Neural progenitor cell (in vitro differentiated cells): ENCODE results near the gene OVOL2. TPM values are rescaled to one million over a fixed set of nuclear protein-coding genes. Genes with fewer than 3 reads are reported as not detected.

Experiments used
- DNase-seq: peaks from one replicate; pipeline ENCODE4 v3.0.0-alpha.2; 2016; ENCODE audit warnings: low spot score
- H2AFZ ChIP-seq: fragments of 200-600 bp; sonication (generic); replicated peaks from 2 replicates; pipeline ENCODE4 v1.6.1; 2016; ENCODE audit warnings: antibody characterized with exemption
- H3F3A ChIP-seq: fragments of 200-600 bp; sonication (generic); 2 replicates; pipeline ENCODE4 v1.6.1; 2016; ENCODE audit warnings: antibody characterized with exemption, low read depth
- H3K27ac ChIP-seq: fragments of 200-600 bp; sonication (generic); 2 replicates; pipeline ENCODE4 v1.5.1; 2016; ENCODE audit warnings: mild to moderate bottlenecking
- H3K27me3 ChIP-seq: fragments of 200-600 bp; sonication (generic); 2 replicates; pipeline ENCODE4 v1.6.1; 2016; ENCODE audit warnings: mild to moderate bottlenecking, moderate library complexity
- H3K36me3 ChIP-seq: fragments of 200-600 bp; sonication (generic); 2 replicates; pipeline ENCODE4 v1.5.1; 2016
- H3K4me1 ChIP-seq: fragments of 200-600 bp; sonication (generic); 2 replicates; pipeline ENCODE4 v1.6.1; 2016; ENCODE audit warnings: mixed run types
- H3K4me2 ChIP-seq: fragments of 200-600 bp; sonication (generic); 2 replicates; pipeline ENCODE4 v1.6.1; 2016
- H3K4me3 ChIP-seq: fragments of 200-600 bp; sonication (generic); 2 replicates; pipeline ENCODE4 v1.5.1; 2016
- H3K79me2 ChIP-seq: fragments of 200-600 bp; sonication (generic); 2 replicates; pipeline ENCODE4 v1.6.1; 2016; ENCODE audit warnings: low read depth
- H3K9ac ChIP-seq: fragments of 200-600 bp; sonication (generic); 2 replicates; pipeline ENCODE4 v1.6.1; 2016
- H3K9me3 ChIP-seq: fragments of 200-600 bp; sonication (generic); 2 replicates; pipeline ENCODE4 v1.5.1; 2016; ENCODE audit warnings: low read depth
- H4K20me1 ChIP-seq: fragments of 200-600 bp; sonication (generic); 2 replicates; pipeline ENCODE4 v1.6.1; 2016; ENCODE audit warnings: low read depth
- H3K27ac Mint-ChIP-seq: 3 replicates; pipeline ENCODE4 v1.8.0; 2021; ENCODE audit warnings: mixed read lengths
- H3K27me3 Mint-ChIP-seq: 2 replicates; pipeline ENCODE4 v1.8.0; 2022; ENCODE audit warnings: low read depth, mild to moderate bottlenecking, inconsistent platforms, moderate library complexity, mixed read lengths; ENCODE audit not compliant: insufficient read depth
- H3K36me3 Mint-ChIP-seq: 3 replicates; pipeline ENCODE4 v1.8.0; 2021; ENCODE audit warnings: mixed read lengths
- H3K4me1 Mint-ChIP-seq: 3 replicates; pipeline ENCODE4 v1.8.0; 2021; ENCODE audit warnings: mixed read lengths
- H3K4me3 Mint-ChIP-seq: 3 replicates; pipeline ENCODE4 v1.8.0; 2021; ENCODE audit warnings: mild to moderate bottlenecking, moderate library complexity, mixed read lengths
- H3K9me3 Mint-ChIP-seq: 3 replicates; pipeline ENCODE4 v1.8.0; 2020; ENCODE audit warnings: mixed read lengths
- EZH2 ChIP-seq: fragments of 200-600 bp; sonication (generic); IDR thresholded peaks from 2 replicates; pipeline ENCODE4 v1.6.1; 2017; ENCODE audit warnings: antibody characterized with exemption, mild to moderate bottlenecking, moderate library complexity
- EZH2phosphoT487 ChIP-seq: fragments of 200-600 bp; sonication (generic); IDR thresholded peaks from 2 replicates; pipeline ENCODE4 v1.6.1; 2017; ENCODE audit warnings: antibody characterized with exemption
- small RNA-seq: library from RNA; depleted of rRNA; stranded (forward); fragments of <200 nt; gene quantifications from one replicate; pipeline ENCODE3, GENCODE V24; 2015
- total RNA-seq: library from RNA; depleted of rRNA; stranded (reverse); fragments of >200 nt; gene quantifications from 2 replicates; pipeline ENCODE4 v1.2.3, GENCODE V29; 2015; ENCODE audit warnings: low replicate concordance
- TF ChIP-seq, protein P1 (sequence below): fragments of 200-600 bp; sonication (generic); IDR thresholded peaks from 2 replicates; pipeline ENCODE4 v1.5.1; 2017; ENCODE audit warnings: antibody characterized with exemption, mild to moderate bottlenecking

The OVOL2 gene
- total RNA-seq, 1 donor from 2014 or later, result 0.62 TPM

- H3K36me3 ChIP-seq, result no peaks in the 10 kb centered on the region
Observed at GRCh38 chr20:17976305-17976704, 81.4 kb downstream of the OVOL2 start.

More at GRCh38 chr20:17976305-17976704, 81.4 kb downstream of the OVOL2 start:
- Mint-ChIP-seq H3K36me3 (peaks cover 28% of the 10 kb centered on the region), H3K4me1 (peaks cover 26% of the 10 kb centered on the region), H3K4me3 (no peak overlapping the region), H3K27ac (no peak overlapping the region), H3K27me3 (peaks cover 2% of the 10 kb centered on the region), H3K9me3 (no peaks in the 10 kb centered on the region)
- H3K27ac ChIP-seq, result no peak overlapping the region
- H2AFZ ChIP-seq, result no peak overlapping the region
- no peaks in the 10 kb centered on the region for H3K9me3 ChIP-seq
- H3K9ac ChIP-seq, result no peak overlapping the region
- H3F3A ChIP-seq, result no peaks in the 10 kb centered on the region
- TF ChIP-seq EZH2, result no peak
- TF ChIP-seq, protein P1, sequence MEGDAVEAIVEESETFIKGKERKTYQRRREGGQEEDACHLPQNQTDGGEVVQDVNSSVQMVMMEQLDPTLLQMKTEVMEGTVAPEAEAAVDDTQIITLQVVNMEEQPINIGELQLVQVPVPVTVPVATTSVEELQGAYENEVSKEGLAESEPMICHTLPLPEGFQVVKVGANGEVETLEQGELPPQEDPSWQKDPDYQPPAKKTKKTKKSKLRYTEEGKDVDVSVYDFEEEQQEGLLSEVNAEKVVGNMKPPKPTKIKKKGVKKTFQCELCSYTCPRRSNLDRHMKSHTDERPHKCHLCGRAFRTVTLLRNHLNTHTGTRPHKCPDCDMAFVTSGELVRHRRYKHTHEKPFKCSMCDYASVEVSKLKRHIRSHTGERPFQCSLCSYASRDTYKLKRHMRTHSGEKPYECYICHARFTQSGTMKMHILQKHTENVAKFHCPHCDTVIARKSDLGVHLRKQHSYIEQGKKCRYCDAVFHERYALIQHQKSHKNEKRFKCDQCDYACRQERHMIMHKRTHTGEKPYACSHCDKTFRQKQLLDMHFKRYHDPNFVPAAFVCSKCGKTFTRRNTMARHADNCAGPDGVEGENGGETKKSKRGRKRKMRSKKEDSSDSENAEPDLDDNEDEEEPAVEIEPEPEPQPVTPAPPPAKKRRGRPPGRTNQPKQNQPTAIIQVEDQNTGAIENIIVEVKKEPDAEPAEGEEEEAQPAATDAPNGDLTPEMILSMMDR, result no peak
- TF ChIP-seq EZH2phosphoT487, result no peak
- no peak for DNase-seq
- peaks cover 34% of the 10 kb centered on the region for H4K20me1 ChIP-seq
- no peaks in the 10 kb centered on the region for H3K27me3 ChIP-seq
- H3K4me1 ChIP-seq, result peaks cover 18% of the 10 kb centered on the region
- no peak overlapping the region for H3K4me3 ChIP-seq
- peaks cover 91% of the 10 kb centered on the region for H3K79me2 ChIP-seq
- H3K4me2 ChIP-seq, result no peak overlapping the region

Small RNAs within 50 kb of the gene (small RNA-seq; reads per million reads assigned to genes)
- not detected for gene RNU7-137P

Other genes starting within 250 kb of the OVOL2 start
- 156 and 226 TPM in 2 replicates for gene SNX5, start 89.1 kb downstream of the OVOL2 start, total RNA-seq
- 57.2 and 87.2 TPM in 2 replicates for gene MGME1, start 88.9 kb downstream of the OVOL2 start, total RNA-seq
- 28.5 and 29.9 TPM in 2 replicates for gene KAT14, start 79.9 kb upstream of the OVOL2 start, total RNA-seq
- 24.9 and 58.3 TPM in 2 replicates for gene PET117, start 79.9 kb upstream of the OVOL2 start, total RNA-seq
- gene ZNF133, start 230.6 kb upstream of the OVOL2 start, total RNA-seq, result 24.1 and 24.8 TPM in 2 replicates